ENCODE results near the gene DDX49.

DDX49 gene

DNA sequence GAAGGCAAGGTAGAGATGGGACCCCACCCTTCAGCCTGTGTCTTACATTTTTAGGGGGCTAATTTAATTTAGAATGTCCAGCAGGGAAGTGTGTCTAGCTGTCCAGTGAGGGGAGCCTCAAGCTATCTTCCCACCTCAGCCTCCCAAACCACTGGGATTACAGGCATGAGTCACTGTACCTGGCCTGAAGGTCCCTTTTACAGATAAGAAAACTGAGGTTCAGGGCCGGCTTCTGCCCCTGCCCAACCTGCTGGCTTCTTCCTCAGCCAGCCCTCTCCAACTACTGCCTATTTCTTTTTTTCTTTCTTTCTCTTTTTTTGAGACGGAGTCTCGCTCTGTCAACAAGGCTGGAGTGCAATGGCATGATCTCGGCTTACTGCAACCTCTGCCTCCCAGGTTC, 40.9 kb downstream of the DDX49 start:
- H3K27me3 ChIP-seq (replicated peaks; ENCODE audit: insufficient read depth, low read length) = no peaks in the 10 kb centered on the region
- H3K4me1 ChIP-seq (ENCODE audit: low read length) = no peaks in the 10 kb centered on the region
- no peak overlapping the region for H3K9ac ChIP-seq (ENCODE audit: low read length)
- H3K36me3 ChIP-seq (replicated peaks; ENCODE audit: insufficient read depth, low read length) = no peaks in the 10 kb centered on the region
- no peaks in the 10 kb centered on the region for H4K20me1 ChIP-seq (ENCODE audit: insufficient read depth, low read length)
- DNase-seq = no peak
- H3K9me3 ChIP-seq (replicated peaks; ENCODE audit: insufficient read depth, low read length) = no peaks in the 10 kb centered on the region
- H3K79me2 ChIP-seq (ENCODE audit: low read length) = no peaks in the 10 kb centered on the region
- no peak overlapping the region for H2AFZ ChIP-seq (ENCODE audit: low read length)
- no peaks in the 10 kb centered on the region for H3F3A ChIP-seq (ENCODE audit: insufficient read depth, low read length)
- H3K4me3 ChIP-seq (ENCODE audit: low read length) = no peak overlapping the region
- H3K4me2 ChIP-seq (ENCODE audit: low read depth, low read length) = no peak overlapping the region
- H3K27ac ChIP-seq (ENCODE audit: low read length) = no peak overlapping the region
- H3K9me2 ChIP-seq (replicated peaks; ENCODE audit: insufficient read depth, low read length) = no peaks in the 10 kb centered on the region
- TF ChIP-seq EZH2phosphoT487 (IDR thresholded peaks at IDR 0.05; ENCODE audit: low read length) (no peak), EZH2 (optimal IDR thresholded peaks at IDR 0.05; ENCODE audit: low read depth, low read length) (no peak)
- TF ChIP-seq, protein P1, sequence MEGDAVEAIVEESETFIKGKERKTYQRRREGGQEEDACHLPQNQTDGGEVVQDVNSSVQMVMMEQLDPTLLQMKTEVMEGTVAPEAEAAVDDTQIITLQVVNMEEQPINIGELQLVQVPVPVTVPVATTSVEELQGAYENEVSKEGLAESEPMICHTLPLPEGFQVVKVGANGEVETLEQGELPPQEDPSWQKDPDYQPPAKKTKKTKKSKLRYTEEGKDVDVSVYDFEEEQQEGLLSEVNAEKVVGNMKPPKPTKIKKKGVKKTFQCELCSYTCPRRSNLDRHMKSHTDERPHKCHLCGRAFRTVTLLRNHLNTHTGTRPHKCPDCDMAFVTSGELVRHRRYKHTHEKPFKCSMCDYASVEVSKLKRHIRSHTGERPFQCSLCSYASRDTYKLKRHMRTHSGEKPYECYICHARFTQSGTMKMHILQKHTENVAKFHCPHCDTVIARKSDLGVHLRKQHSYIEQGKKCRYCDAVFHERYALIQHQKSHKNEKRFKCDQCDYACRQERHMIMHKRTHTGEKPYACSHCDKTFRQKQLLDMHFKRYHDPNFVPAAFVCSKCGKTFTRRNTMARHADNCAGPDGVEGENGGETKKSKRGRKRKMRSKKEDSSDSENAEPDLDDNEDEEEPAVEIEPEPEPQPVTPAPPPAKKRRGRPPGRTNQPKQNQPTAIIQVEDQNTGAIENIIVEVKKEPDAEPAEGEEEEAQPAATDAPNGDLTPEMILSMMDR (IDR thresholded peaks at IDR 0.05; ENCODE audit: low read length) = no peak

DNA sequence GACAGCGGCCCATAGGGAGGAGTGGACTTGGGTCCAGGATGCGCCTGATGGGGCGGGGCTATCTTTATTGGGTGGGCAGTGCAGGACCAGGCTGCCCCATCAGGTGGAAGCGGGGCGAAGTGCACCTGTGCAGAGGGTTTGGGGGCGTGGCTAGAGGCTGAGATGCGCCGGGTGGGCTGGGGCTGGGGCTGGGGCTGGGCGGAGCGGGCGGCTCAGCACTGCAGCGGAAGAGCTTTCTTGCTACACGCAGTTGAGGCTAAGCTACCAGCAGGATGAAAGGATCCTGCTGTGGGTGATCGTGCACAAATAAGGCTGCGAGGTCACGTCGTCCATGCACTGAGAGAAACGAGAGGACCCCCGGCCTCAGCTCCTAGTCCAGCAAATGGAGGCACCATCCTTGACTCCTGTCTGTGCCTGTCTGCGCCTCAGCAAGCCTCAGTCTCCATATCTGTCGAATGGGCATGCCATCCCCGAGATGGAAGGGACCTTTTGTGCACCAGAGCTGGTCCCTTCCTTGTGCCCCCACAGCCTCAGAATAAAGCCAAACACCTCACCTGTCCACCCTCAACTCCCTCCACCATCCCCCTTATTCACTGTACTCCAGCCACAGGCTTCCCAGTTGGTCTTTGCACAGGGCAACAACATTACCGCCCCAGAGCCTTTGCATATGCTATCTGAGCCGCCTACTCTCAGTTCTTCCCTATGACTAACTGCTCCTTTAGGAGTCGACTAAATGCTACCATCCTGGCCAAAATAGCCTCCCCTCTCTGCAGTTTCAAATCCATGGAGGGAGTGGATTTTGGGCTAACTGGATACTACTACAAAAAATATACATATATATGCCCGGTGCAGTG, 42.5 kb downstream of the DDX49 start:
- Histone ChIP-seq H3K27me3 (replicated peaks; ENCODE audit: insufficient read depth, low read length) (no peaks in the 10 kb centered on the region), H2AFZ (ENCODE audit: low read length) (no peak overlapping the region), H4K20me1 (ENCODE audit: insufficient read depth, low read length) (no peaks in the 10 kb centered on the region), H3K4me2 (ENCODE audit: low read depth, low read length) (no peak overlapping the region), H3K4me3 (ENCODE audit: low read length) (no peak overlapping the region), H3K79me2 (ENCODE audit: low read length) (no peaks in the 10 kb centered on the region), H3K36me3 (replicated peaks; ENCODE audit: insufficient read depth, low read length) (no peaks in the 10 kb centered on the region), H3K9me2 (replicated peaks; ENCODE audit: insufficient read depth, low read length) (no peaks in the 10 kb centered on the region), H3K27ac (ENCODE audit: low read length) (no peak overlapping the region), H3K9ac (ENCODE audit: low read length) (no peak overlapping the region), H3K4me1 (ENCODE audit: low read length) (no peaks in the 10 kb centered on the region), H3K9me3 (replicated peaks; ENCODE audit: insufficient read depth, low read length) (no peaks in the 10 kb centered on the region), H3F3A (ENCODE audit: insufficient read depth, low read length) (no peaks in the 10 kb centered on the region)
- DNase-seq = no peak
- no peak for TF ChIP-seq EZH2 (optimal IDR thresholded peaks at IDR 0.05; ENCODE audit: low read depth, low read length)
- TF ChIP-seq, protein P1 (IDR thresholded peaks at IDR 0.05; ENCODE audit: low read length) = no peak
- no peak for TF ChIP-seq EZH2phosphoT487 (IDR thresholded peaks at IDR 0.05; ENCODE audit: low read length)

DNA sequence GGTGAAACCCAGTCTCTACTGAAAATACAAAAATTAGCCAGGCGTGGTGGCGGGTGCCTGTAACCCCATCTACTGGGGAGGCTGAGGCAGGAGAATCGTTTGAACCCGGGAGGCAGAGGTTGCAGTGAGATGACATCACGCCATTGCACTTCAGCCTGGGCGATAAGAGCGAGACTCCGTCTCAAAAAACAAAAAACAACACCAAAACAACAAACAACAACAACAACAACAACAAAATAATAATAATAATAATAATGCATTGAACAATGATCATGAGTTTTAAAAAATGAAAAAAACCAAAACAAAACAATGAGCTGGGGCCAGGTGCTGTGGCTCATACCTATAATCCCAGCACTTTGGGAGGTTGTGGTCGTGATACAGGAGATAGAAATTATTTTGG, 44.6 kb downstream of the DDX49 start:
- TF ChIP-seq, protein P1 (IDR thresholded peaks at IDR 0.05; ENCODE audit: low read length) = no peak
- no peak for TF ChIP-seq EZH2phosphoT487 (IDR thresholded peaks at IDR 0.05; ENCODE audit: low read length)
- TF ChIP-seq EZH2 (optimal IDR thresholded peaks at IDR 0.05; ENCODE audit: low read depth, low read length) = no peak
- H3K9me2 ChIP-seq (replicated peaks; ENCODE audit: insufficient read depth, low read length) = no peaks in the 10 kb centered on the region

More for the DNA sequence above, 44.6 kb downstream of the DDX49 start:
- Histone ChIP-seq H3K9me3 (replicated peaks; ENCODE audit: insufficient read depth, low read length) (no peaks in the 10 kb centered on the region), H3K9ac (ENCODE audit: low read length) (no peak overlapping the region), H2AFZ (ENCODE audit: low read length) (no peak overlapping the region), H3K36me3 (replicated peaks; ENCODE audit: insufficient read depth, low read length) (no peaks in the 10 kb centered on the region), H3F3A (ENCODE audit: insufficient read depth, low read length) (no peaks in the 10 kb centered on the region), H3K4me3 (ENCODE audit: low read length) (no peak overlapping the region), H4K20me1 (ENCODE audit: insufficient read depth, low read length) (no peaks in the 10 kb centered on the region), H3K27me3 (replicated peaks; ENCODE audit: insufficient read depth, low read length) (no peaks in the 10 kb centered on the region), H3K27ac (ENCODE audit: low read length) (no peak overlapping the region), H3K4me2 (ENCODE audit: low read depth, low read length) (no peak overlapping the region), H3K4me1 (ENCODE audit: low read length) (no peaks in the 10 kb centered on the region), H3K79me2 (ENCODE audit: low read length) (no peaks in the 10 kb centered on the region)
- DNase-seq = no peak
